ENCODE data around the gene PDSS2.
A peak's percentile ranks its signal among the peaks of the same experiment; 100 is the strongest.

Gene PDSS2

GRCh38 chr6:107114926-107115694 lies 344.3 kb downstream of the PDSS2 start, which contains the start of gene BEND3:
Gene BEND3, minus strand, starts transcription at chr6:107115515. Its CDS starts 16,230 bp downstream, at chr6:107099285.
- peak; percentile 29 for DNase-seq

- DNase-seq = peak; percentile 84
These were observed 345.0 kb downstream of the PDSS2 start for GRCh38 chr6:107114213-107114925.

- DNase-seq = peak; percentile 36
These were observed 349.2 kb downstream of the PDSS2 start for GRCh38 chr6:107110200-107110599.

GRCh38 chr6:107108201-107108890 lies 351.0 kb downstream of the PDSS2 start:
- no peak for DNase-seq

- no peak for DNase-seq
These were observed 351.6 kb downstream of the PDSS2 start for GRCh38 chr6:107107791-107108190.

- no peak for DNase-seq
These were observed 353.2 kb downstream of the PDSS2 start for GRCh38 chr6:107106165-107106564.

DNA sequence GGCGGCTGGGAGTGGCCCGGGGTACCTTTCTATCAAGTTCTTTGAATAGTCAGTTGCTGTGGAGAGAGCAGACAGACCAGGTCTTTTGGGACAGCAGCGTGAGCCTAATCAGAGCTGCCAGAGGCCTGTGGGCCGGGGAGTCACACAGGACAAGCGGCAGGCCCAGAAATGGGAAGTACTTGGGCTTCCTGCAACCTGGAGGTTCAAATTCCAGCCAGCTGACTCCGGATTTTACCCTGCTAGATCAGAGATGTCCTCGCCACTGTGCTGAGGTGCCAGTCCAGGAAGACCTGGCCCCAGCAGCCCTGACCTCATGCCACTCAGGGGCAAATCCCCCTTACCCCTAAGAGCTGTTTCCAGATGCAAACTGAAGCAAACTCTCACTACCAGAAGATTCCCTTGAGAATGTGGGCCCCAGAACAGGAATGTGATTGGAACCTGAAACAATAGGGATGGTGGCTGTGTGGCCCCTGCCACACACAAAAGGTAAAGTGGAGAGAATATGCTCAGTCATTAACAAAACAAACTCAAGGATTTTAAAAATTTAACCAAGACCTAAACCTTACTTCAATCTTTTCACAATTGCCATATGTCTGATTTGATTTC lies 353.8 kb downstream of the PDSS2 start:
- DNase-seq = no peak

DNA sequence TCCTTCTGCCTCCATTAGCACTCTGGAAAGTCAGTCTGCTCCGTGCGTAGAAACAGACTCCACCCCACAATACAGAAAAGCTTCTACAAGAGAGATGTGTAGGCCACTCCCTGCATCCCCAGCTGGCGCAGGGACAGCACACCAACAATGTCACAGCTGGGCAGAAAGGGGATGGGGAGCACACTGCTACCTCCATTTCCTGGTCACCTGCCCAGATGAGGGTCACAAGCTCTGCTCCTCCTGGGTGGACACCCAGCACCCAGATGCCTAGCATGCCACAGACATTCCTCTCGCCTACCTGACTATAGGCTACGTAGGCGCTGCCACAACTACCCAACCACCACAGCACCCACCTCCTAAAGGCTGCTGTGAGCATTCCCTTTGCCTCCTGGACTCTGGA lies 356.3 kb downstream of the PDSS2 start:
- no peak for DNase-seq

All from fibroblast of skin of abdomen (primary cell).